Activated B cell treated with CpG ODN at 0.5 μM for 24 hours (primary cell): ENCODE data around the gene CSMD2. TPM values are rescaled to one million over a fixed set of nuclear protein-coding genes. Genes with fewer than 3 reads are reported as not detected.
A peak's percentile ranks its signal among the peaks of the same experiment; 100 is the strongest.

Experiments
- ATAC-seq: fragments of 200-7000 bp; cut with Tn5 transposase; one replicate; pipeline ENCODE4 v1.10.0; 2021; ENCODE audit warnings: low read depth, mild to moderate bottlenecking, moderate library complexity
- CTCF ChIA-PET: fragments of 350-600 bp; sonication (Branson Sonifier 250); formaldehyde crosslinking; loops from one replicate; lab custom pipeline; 2021; ENCODE audit warnings: antibody characterized with exemption; lab: Charles Lee
- POLR2A ChIA-PET: fragments of 350-600 bp; sonication (Branson Sonifier 250); formaldehyde crosslinking; loops from one replicate; lab custom pipeline; 2021; ENCODE audit warnings: antibody characterized with exemption; lab: Charles Lee
- DNase-seq: peaks from one replicate; pipeline ENCODE4 v3.0.0; 2022
- H3K27ac Mint-ChIP-seq: one replicate; pipeline ENCODE4 v1.8.0; 2020; ENCODE audit warnings: mixed read lengths
- H3K27me3 Mint-ChIP-seq: one replicate; pipeline ENCODE4 v1.8.0; 2021; ENCODE audit warnings: mixed read lengths
- H3K36me3 Mint-ChIP-seq: one replicate; pipeline ENCODE4 v1.8.0; 2021; ENCODE audit warnings: low read depth, mixed read lengths
- H3K4me1 Mint-ChIP-seq: one replicate; pipeline ENCODE4 v1.8.0; 2021; ENCODE audit warnings: mixed read lengths
- H3K4me3 Mint-ChIP-seq: one replicate; pipeline ENCODE4 v1.8.0; 2020; ENCODE audit warnings: mild to moderate bottlenecking, mixed read lengths
- H3K9me3 Mint-ChIP-seq: one replicate; pipeline ENCODE4 v1.8.0; 2020; ENCODE audit warnings: mixed read lengths
- CTCF ChIP-seq: fragments of 200-600 bp; IDR thresholded peaks from one replicate; pipeline ENCODE4 v1.8.0; 2022; ENCODE audit warnings: antibody characterized with exemption, mild to moderate bottlenecking
- intact Hi-C: fragments of 100-400 bp; cut with micrococcal nuclease; formaldehyde crosslinking; loops from one replicate; pipeline ENCODE4 v1.15.1; 2024
- total RNA-seq: library from RNA; stranded (reverse); gene quantifications from 2 replicates; pipeline ENCODE4 v1.2.3, GENCODE V29; 2022

CSMD2 gene
- total RNA-seq, 1 donor from 2014 or later: not detected

- intact Hi-C loops: no loop called here
- Mint-ChIP-seq H3K4me3 (no peak overlapping the region), H3K27ac (no peak overlapping the region), H3K36me3 (no peaks in the 10 kb centered on the region), H3K27me3 (no peaks in the 10 kb centered on the region), H3K4me1 (peaks cover 18% of the 10 kb centered on the region), H3K9me3 (no peaks in the 10 kb centered on the region)
- no peak for TF ChIP-seq CTCF
- DNase-seq: no peak
- POLR2A ChIA-PET: no interaction called here
- ATAC-seq: no peak
- CTCF ChIA-PET: no interaction called here
Observed at GRCh38 chr1:33905241-33905640, 259.8 kb downstream of the CSMD2 start.

GRCh38 chr1:33903210-33903589, 261.8 kb downstream of the CSMD2 start:
- no peak for TF ChIP-seq CTCF
- POLR2A ChIA-PET: no interaction called here
- Mint-ChIP-seq H3K27ac (no peak overlapping the region), H3K27me3 (no peaks in the 10 kb centered on the region), H3K9me3 (no peaks in the 10 kb centered on the region), H3K36me3 (no peaks in the 10 kb centered on the region), H3K4me1 (peaks cover 18% of the 10 kb centered on the region), H3K4me3 (no peak overlapping the region)
- intact Hi-C loops: no loop called here
- CTCF ChIA-PET: no interaction called here
- peak; percentile 37 for ATAC-seq
- DNase-seq: no peak

- ChIA-PET CTCF (no interaction called here), POLR2A (no interaction called here)
- DNase-seq (no peak), ATAC-seq (peak; percentile 52)
- Mint-ChIP-seq H3K27me3 (no peaks in the 10 kb centered on the region), H3K4me1 (peaks cover 18% of the 10 kb centered on the region), H3K4me3 (no peak overlapping the region), H3K36me3 (no peaks in the 10 kb centered on the region), H3K9me3 (no peaks in the 10 kb centered on the region), H3K27ac (no peak overlapping the region)
- intact Hi-C loops: no loop called here
- TF ChIP-seq CTCF: no peak
Observed at GRCh38 chr1:33902486-33903209, 262.4 kb downstream of the CSMD2 start.

- H3K27ac Mint-ChIP-seq: no peak overlapping the region
- peaks cover 18% of the 10 kb centered on the region for H3K4me1 Mint-ChIP-seq
- intact Hi-C loops: no loop called here
- ChIA-PET POLR2A (no interaction called here), CTCF (no interaction called here)
- H3K9me3 Mint-ChIP-seq: no peaks in the 10 kb centered on the region
- ATAC-seq: no peak
- H3K36me3 Mint-ChIP-seq: no peaks in the 10 kb centered on the region
- no peak for TF ChIP-seq CTCF
- no peak overlapping the region for H3K4me3 Mint-ChIP-seq
- H3K27me3 Mint-ChIP-seq: peaks cover 2% of the 10 kb centered on the region
- no peak for DNase-seq
Observed at GRCh38 chr1:33899746-33900145, 265.3 kb downstream of the CSMD2 start.

GRCh38 chr1:33898881-33899280, 266.1 kb downstream of the CSMD2 start:
- H3K9me3 Mint-ChIP-seq: no peaks in the 10 kb centered on the region
- H3K4me1 Mint-ChIP-seq: peaks cover 15% of the 10 kb centered on the region
- ChIA-PET POLR2A (no interaction called here), CTCF (no interaction called here)
- DNase-seq: no peak
- no peak overlapping the region for H3K4me3 Mint-ChIP-seq
- no peaks in the 10 kb centered on the region for H3K36me3 Mint-ChIP-seq
- intact Hi-C loops: no loop called here
- H3K27me3 Mint-ChIP-seq: peaks cover 2% of the 10 kb centered on the region
- no peak for ATAC-seq
- TF ChIP-seq CTCF: no peak
- no peak overlapping the region for H3K27ac Mint-ChIP-seq
